ENCODE measurements around the gene STIP1.
"Not testable (repeated sequence)": the region's sequence is repeated elsewhere in the genome, so short reads cannot be mapped to it uniquely, and the experiment has no call there.

The STIP1 gene

DNA sequence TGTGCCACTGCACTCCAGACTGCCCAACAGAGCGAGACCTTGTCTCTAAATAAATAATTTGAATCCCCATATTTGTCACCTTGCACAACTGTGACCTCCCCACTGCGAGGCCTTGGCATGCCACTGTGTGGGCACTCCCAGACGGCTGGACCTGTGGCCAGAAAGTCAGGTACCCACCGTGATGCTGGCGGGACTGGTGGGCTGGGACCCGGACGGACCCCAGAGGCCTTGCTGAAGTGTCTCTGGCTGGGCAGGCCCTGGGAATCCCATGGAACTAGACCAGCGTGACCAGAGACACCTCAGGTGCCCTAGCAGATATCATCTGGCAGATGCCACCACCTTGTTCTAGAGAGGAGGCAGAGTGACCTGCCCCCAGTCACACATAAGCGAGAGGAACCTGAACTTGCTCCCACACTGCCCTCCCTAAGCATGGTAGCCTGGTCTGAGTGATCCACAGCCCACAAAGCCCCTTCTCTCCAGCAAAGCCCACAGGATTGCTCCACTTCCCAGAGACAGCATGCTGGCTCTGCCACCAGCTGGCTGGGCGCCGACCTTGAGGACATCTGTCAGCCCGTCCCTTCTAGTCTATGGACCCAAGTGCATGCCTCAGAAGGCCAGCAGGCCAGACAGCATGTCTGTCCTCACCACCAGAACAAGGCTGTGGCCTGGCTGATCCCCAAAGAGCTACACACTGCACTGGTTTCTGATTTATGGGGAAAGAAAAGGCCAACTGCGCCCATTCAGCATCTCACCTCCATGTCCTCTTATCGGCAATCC, 29.5 kb upstream of the STIP1 start:
- H3K36me3 ChIP-seq (replicated peaks), result no peaks in the 10 kb centered on the region
- no peak overlapping the region for H3K27ac ChIP-seq
- no peaks in the 10 kb centered on the region for H3K27me3 ChIP-seq (replicated peaks)
- in situ Hi-C loops (cut with HindIII; ENCODE audit: low pct_ligation_motif_present, low sequenced_read_pairs), result loop anchor here (25.0 kb wide), 1 partner anchor 319 kb away; the partner anchor contains the start of gene MARK2
- no peak overlapping the region for H3K4me3 ChIP-seq (ENCODE audit: low read depth, low read length)
- no peak for DNase-seq
- TF ChIP-seq, protein P1, sequence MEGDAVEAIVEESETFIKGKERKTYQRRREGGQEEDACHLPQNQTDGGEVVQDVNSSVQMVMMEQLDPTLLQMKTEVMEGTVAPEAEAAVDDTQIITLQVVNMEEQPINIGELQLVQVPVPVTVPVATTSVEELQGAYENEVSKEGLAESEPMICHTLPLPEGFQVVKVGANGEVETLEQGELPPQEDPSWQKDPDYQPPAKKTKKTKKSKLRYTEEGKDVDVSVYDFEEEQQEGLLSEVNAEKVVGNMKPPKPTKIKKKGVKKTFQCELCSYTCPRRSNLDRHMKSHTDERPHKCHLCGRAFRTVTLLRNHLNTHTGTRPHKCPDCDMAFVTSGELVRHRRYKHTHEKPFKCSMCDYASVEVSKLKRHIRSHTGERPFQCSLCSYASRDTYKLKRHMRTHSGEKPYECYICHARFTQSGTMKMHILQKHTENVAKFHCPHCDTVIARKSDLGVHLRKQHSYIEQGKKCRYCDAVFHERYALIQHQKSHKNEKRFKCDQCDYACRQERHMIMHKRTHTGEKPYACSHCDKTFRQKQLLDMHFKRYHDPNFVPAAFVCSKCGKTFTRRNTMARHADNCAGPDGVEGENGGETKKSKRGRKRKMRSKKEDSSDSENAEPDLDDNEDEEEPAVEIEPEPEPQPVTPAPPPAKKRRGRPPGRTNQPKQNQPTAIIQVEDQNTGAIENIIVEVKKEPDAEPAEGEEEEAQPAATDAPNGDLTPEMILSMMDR (IDR thresholded peaks at IDR 0.05; ENCODE audit: low read depth, low read length, missing control alignments), result no peak

DNA sequence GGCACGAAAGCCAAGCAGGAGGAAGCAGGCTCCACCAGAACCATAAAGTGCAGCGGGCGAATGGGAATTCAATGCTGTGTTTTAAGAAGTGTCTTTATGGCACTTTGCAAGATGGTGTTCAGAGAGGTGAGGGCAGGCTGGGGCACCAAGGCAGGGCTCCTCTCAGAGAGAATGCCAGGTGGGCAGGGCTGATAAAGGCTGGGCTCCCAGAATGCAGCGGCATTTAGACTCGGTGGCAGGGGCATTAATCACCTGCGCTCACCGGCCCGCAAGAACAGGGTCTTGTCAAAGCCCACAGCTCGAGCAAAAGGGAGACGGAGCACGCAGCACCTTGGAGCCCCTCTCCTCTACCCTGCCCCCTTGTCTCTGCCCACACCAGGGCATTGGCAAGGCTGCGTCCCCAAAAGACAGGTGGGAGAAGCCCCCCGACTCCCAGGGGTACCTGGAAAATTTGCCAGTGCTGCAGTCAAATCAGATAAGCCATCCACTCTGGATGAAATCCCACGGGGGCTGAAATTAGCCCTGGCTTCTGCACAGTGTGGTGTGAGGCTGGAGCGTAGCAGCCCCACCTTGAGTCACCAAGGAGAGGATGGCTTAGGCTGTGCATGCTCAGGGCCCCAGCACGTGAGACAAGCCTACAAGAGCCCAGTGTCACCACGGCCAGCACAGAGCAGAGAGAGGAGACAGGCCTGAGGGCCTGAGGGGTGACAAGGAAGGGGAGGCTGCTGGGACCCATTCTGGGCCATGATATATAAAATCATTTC, 28.2 kb upstream of the STIP1 start:
- in situ Hi-C loops (cut with HindIII; ENCODE audit: low pct_ligation_motif_present, low sequenced_read_pairs), result loop anchor here (25.0 kb wide), 1 partner anchor 321 kb away; the partner anchor contains the start of gene MARK2
- Histone ChIP-seq H3K27me3 (replicated peaks) (no peaks in the 10 kb centered on the region), H3K36me3 (replicated peaks) (no peaks in the 10 kb centered on the region), H3K4me3 (ENCODE audit: low read depth, low read length) (no peak overlapping the region), H3K27ac (no peak overlapping the region)
- DNase-seq, result no peak
- TF ChIP-seq, protein P1 (IDR thresholded peaks at IDR 0.05; ENCODE audit: low read depth, low read length, missing control alignments), result no peak

DNA sequence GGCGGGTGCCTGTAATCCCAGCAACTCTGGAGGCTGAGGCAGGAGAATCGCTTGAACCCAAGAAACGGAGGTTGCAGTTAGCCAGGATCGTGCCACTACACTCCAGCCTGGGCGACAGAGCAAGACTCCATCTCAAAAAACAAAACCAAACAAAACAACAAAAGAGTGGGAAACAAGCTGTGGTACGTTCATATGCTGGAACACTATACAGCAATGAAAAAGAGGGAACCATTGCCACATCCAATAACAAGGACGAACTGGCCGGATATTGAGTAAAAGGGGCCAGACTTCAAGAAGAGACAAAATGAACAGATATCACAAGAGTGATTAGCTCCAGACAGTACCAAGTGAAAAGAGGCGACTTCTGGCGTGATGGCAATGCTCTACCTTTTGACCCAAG, 24.9 kb upstream of the STIP1 start:
- Histone ChIP-seq H3K4me3 (ENCODE audit: low read depth, low read length) (no peak overlapping the region), H3K36me3 (replicated peaks) (no peaks in the 10 kb centered on the region), H3K27ac (no peak overlapping the region), H3K27me3 (replicated peaks) (no peaks in the 10 kb centered on the region)
- TF ChIP-seq, protein P1 (IDR thresholded peaks at IDR 0.05; ENCODE audit: low read depth, low read length, missing control alignments), result no peak
- in situ Hi-C loops (cut with HindIII; ENCODE audit: low pct_ligation_motif_present, low sequenced_read_pairs), result loop anchor here (25.0 kb wide), 1 partner anchor 324 kb away; the partner anchor contains the start of gene MARK2
- DNase-seq, result no peak

DNA sequence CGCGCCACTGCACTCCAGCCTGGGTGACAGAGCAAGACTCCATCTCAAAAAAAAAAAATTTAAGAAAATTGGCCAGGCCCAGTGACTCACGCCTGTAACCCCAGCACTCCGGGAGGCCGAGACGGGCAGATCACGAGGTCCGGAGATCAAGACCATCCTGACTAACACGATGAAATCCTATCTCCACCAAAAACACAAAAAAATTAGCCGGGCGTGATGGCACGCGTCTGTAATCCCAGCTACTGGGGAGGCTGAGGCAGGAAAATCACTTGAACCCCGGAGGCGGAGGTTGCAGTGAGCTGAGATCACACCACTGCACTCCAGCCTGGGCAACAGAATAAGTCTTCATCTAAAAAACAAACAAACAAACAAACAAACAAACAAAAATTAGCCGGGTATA, 23.2 kb upstream of the STIP1 start:
- not testable (repeated sequence) for DNase-seq; H3K27ac ChIP-seq; H3K4me3 ChIP-seq (ENCODE audit: low read depth, low read length); H3K36me3 ChIP-seq (replicated peaks); H3K27me3 ChIP-seq (replicated peaks)
- in situ Hi-C loops (cut with HindIII; ENCODE audit: low pct_ligation_motif_present, low sequenced_read_pairs), result loop anchor here (25.0 kb wide), 1 partner anchor 325 kb away; the partner anchor contains the start of gene MARK2

DNA sequence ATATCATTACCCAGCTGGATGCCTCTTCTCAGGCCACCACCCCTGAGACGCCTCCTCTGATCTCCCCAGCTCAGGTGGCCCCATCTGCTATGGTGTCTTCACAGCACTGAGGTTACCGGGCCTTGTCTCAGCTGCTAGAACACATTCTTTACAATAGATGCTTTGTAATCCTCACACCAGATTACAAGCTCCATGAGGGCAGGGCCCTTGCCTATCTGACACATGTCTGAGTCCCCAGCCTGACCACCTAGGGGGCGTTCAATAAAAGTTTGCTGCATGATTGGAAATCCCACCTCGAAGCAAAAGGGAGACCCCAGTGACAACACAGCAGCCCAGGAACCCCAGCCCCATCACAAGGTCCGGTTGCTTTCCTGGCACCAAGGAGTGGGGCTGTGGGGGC, 22.0 kb upstream of the STIP1 start:
- Histone ChIP-seq H3K36me3 (replicated peaks) (no peaks in the 10 kb centered on the region), H3K27ac (no peak overlapping the region), H3K4me3 (ENCODE audit: low read depth, low read length) (no peak overlapping the region), H3K27me3 (replicated peaks) (no peaks in the 10 kb centered on the region)
- no peak for DNase-seq
- in situ Hi-C loops (cut with HindIII; ENCODE audit: low pct_ligation_motif_present, low sequenced_read_pairs), result loop anchor here (25.0 kb wide), 1 partner anchor 327 kb away; the partner anchor contains the start of gene MARK2
- TF ChIP-seq, protein P1 (IDR thresholded peaks at IDR 0.05; ENCODE audit: low read depth, low read length, missing control alignments), result no peak
